Tibial nerve (tissue), 4 donors: ENCODE measurements around the gene BTC. TPM values are rescaled to one million over a fixed set of nuclear protein-coding genes. Genes with fewer than 3 reads are reported as not detected.
"Not testable (repeated sequence)": the region's sequence is repeated elsewhere in the genome, so short reads cannot be mapped to it uniquely, and the experiment has no call there.

Source experiments
- DNase-seq, 2 donors: peaks; one replicate each; pipeline ENCODE4 v3.0.0-alpha.2; 2019; ENCODE audit warnings: low spot score in 2 of 2
- H3K27ac ChIP-seq, 4 donors: fragments of 200-600 bp; sonication (generic) in 3 of 4; one replicate each; pipeline ENCODE4 v1.5.1; 2017 to 2019; ENCODE audit warnings: mild to moderate bottlenecking in 1 of 4
- H3K27me3 ChIP-seq, 2 donors: fragments of 200-600 bp; sonication (generic) in 1 of 2; one replicate each; pipeline versions ENCODE4 v1.5.1 to v1.6.0; 2017 to 2019
- H3K36me3 ChIP-seq, 3 donors: fragments of 200-600 bp; sonication (generic); one replicate each; pipeline ENCODE4 v1.5.1; 2018 to 2019
- H3K4me1 ChIP-seq, 4 donors: fragments of 200-600 bp; sonication (generic) in 3 of 4; one replicate each; pipeline ENCODE4 v1.5.1; 2017 to 2019
- H3K4me3 ChIP-seq, 4 donors: fragments of 200-600 bp; sonication (generic) in 3 of 4; one replicate each; pipeline ENCODE4 v1.5.1; 2017 to 2019; ENCODE audit warnings: mild to moderate bottlenecking in 1 of 4, moderate library complexity in 1 of 4
- H3K9me3 ChIP-seq, 4 donors: fragments of 200-600 bp; sonication (generic) in 3 of 4; one replicate each; pipeline ENCODE4 v1.5.1; 2017 to 2019
- EP300 ChIP-seq, 2 donors: sonication (generic); formaldehyde crosslinking; IDR thresholded peaks; one replicate each; pipeline ENCODE4 v1.6.1; 2017; ENCODE audit warnings: antibody characterized with exemption in 2 of 2, mild to moderate bottlenecking in 1 of 2
- POLR2A ChIP-seq, 2 donors: fragments of 450-650 bp; IDR thresholded peaks; one replicate each; pipeline ENCODE4 v1.6.1; 2017; ENCODE audit warnings: antibody characterized with exemption in 2 of 2, mild to moderate bottlenecking in 2 of 2, moderate library complexity in 2 of 2
- WGBS, 2 donors: methylation state at CpG; one replicate each; pipeline ENCODE4 v1.1.5; 2018; 5-methylcytosine and 5-hydroxymethylcytosine counted together
- total RNA-seq, 4 donors: library from RNA; depleted of rRNA; stranded (reverse); fragments of >200 nt; gene quantifications; one replicate each; pipeline ENCODE4 v1.1.0, GENCODE V29; 2016
- TF ChIP-seq, protein P1 (sequence below), 5 experiments: fragments of 200-600 bp in 3 of 5; fragments of 450-650 bp in 2 of 5; sonication (generic) in 3 of 5; IDR thresholded peaks; one replicate each; pipeline ENCODE4 v1.5.1; 2016 to 2019; ENCODE audit warnings: antibody characterized with exemption in 5 of 5, mild to moderate bottlenecking in 3 of 5, moderate library complexity in 2 of 5

The BTC gene
- total RNA-seq, 4 donors from 2014 or later: 0.30 to 1.7 (median 0.90) TPM

DNA sequence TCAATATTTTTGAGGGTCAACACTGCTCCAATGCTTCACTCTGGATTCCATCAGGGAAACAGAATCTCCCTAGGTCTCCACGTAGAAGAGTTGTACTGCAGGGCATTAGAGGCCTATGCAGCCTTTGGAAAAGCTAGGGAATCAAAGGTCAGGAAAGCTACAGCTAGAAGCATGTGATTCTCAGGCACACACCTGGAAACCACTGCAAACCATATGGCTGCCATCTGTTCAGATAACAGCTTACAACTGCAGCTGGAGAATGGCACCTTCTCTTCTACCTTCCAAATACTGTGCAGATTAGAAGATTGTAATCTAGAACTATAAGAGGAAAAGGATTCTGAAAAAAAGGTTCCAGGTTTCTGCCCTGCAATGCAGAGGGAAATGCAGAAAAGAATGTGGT, 60.6 kb downstream of the BTC start:
- 50 to 81% methylated on average over 1 of the region's 1 CpG for WGBS, 2 donors
- DNase-seq: no peak
- Histone ChIP-seq H3K4me1 (no peaks in the 10 kb centered on the region), H3K27me3 (no peaks in the 10 kb centered on the region), H3K9me3 (no peaks in the 10 kb centered on the region), H3K27ac (no peak overlapping the region), H3K4me3 (no peak overlapping the region), H3K36me3 (no peaks in the 10 kb centered on the region)
- TF ChIP-seq, protein P1, sequence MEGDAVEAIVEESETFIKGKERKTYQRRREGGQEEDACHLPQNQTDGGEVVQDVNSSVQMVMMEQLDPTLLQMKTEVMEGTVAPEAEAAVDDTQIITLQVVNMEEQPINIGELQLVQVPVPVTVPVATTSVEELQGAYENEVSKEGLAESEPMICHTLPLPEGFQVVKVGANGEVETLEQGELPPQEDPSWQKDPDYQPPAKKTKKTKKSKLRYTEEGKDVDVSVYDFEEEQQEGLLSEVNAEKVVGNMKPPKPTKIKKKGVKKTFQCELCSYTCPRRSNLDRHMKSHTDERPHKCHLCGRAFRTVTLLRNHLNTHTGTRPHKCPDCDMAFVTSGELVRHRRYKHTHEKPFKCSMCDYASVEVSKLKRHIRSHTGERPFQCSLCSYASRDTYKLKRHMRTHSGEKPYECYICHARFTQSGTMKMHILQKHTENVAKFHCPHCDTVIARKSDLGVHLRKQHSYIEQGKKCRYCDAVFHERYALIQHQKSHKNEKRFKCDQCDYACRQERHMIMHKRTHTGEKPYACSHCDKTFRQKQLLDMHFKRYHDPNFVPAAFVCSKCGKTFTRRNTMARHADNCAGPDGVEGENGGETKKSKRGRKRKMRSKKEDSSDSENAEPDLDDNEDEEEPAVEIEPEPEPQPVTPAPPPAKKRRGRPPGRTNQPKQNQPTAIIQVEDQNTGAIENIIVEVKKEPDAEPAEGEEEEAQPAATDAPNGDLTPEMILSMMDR (IDR thresholded peaks at IDR 0.05): no peak
- no peak for TF ChIP-seq POLR2A (IDR thresholded peaks at IDR 0.05)
- no peak for TF ChIP-seq EP300 (IDR thresholded peaks at IDR 0.05)

DNA sequence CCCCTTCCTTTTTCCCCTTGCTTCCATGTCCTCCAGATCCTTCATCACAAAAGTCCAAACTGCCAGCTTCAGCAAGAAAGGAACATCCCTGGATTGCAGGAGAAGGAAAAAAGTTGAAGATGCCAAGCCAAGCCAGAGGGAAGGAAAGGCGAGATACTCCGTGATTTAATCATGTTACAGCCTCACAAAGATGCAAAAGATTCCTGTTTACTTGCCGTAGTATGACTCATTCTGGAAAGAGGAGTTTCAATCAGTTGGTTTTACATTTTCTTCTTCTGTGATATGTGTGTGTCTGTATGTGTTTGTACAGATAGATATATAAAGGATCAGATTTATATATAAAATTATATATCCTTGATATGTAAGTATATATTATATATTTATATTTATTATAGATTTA, 69.3 kb downstream of the BTC start:
- no peaks in the 10 kb centered on the region for H3K36me3 ChIP-seq
- no peak for DNase-seq
- no peaks in the 10 kb centered on the region for H3K4me1 ChIP-seq
- no peak overlapping the region for H3K27ac ChIP-seq
- TF ChIP-seq POLR2A (IDR thresholded peaks at IDR 0.05) (no peak), EP300 (IDR thresholded peaks at IDR 0.05) (no peak)
- TF ChIP-seq, protein P1 (IDR thresholded peaks at IDR 0.05): no peak
- no peaks in the 10 kb centered on the region for H3K9me3 ChIP-seq
- 79 to 83% methylated on average over 3 of the region's 3 CpGs for WGBS, 2 donors
- H3K4me3 ChIP-seq: no peak overlapping the region
- no peaks in the 10 kb centered on the region for H3K27me3 ChIP-seq

DNA sequence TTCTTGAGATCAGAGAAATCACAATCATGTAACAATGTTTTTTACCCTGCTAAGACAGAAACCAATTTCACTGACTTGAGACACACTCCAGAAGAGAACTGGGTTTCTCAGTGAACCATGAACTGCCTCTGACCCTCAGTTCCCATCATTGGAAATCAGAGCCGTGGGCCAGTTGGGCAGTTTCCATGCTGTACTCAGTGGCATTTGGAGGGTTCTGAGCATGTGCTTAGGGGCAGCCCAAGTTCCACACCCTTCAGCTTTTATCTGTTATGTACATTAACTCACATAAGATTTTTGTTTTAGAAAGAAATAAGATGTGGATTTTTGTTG, 77.9 kb downstream of the BTC start:
- no peaks in the 10 kb centered on the region for H3K4me1 ChIP-seq
- DNase-seq: no peak
- no peak overlapping the region for H3K4me3 ChIP-seq
- H3K9me3 ChIP-seq: peaks cover 0 to 12% (median 0%) of the 10 kb centered on the region in 4 donors
- H3K27me3 ChIP-seq: no peaks in the 10 kb centered on the region
- no peaks in the 10 kb centered on the region for H3K36me3 ChIP-seq
- H3K27ac ChIP-seq: no peak overlapping the region
- no peak for TF ChIP-seq POLR2A (IDR thresholded peaks at IDR 0.05)
- TF ChIP-seq, protein P1 (IDR thresholded peaks at IDR 0.05): no peak
- TF ChIP-seq EP300 (IDR thresholded peaks at IDR 0.05): no peak
- WGBS, 2 donors: 4 to 24% methylated on average over 1 of the region's 1 CpG

DNA sequence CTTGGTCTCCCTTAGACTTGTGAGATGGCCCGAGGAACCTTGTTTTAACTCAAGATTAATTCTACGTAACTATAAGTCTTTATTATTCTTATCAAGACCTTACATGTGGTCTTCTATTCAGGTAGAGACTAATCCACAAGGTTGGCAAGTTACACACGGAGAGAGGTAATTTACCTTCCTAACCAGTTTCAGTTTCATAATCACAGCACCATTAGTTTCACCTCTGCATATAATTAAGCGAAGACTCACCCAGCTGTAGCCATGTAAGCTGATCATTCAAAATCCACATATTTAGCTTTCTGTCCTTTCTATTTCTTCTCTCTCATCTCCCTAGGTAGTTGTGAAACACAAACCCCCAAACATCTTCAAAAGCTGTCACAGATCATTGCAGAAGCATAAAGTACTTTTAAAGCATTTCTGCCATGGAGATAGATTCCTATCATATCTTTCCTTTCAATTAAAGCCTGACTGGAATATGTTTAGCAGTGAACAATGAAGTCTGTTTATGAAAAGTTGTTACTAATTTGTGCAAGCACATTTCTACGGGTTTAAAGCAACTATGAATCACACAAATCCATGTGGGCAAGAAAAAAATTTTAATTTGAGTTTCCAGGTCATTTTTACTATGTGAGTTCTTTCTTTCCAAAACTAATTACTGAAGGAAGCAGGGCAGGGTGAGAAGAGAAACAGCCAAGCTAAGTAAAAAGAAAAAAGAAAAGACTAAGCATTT, 78.5 kb downstream of the BTC start:
- H3K27ac ChIP-seq: no peak overlapping the region

DNA sequence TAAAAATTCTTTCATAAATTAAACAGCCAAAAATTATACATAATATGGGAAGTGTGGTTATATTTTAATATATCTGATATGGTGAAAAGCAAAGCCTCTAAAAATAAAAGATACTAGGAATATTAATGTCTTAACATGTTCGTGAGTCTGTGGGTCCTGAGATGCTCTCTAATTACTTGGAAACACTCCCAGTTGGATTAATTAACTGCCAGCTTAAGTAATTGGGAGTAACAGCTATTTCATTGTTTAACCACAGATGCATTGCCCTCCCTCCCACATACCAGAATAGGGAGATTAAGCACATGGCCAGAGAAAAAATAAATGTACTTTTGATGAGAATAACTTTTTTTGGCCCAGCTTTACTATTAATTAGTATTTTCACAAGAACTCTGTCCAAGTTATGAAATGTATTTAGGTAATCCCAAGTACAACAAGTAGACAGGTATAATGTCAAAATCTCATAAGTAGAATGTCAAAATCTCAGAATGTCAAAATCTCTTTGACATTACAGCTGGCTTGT, 79.7 kb downstream of the BTC start:
- Histone ChIP-seq H3K9me3 (peaks cover 0 to 12% (median 0%) of the 10 kb centered on the region in 4 donors), H3K27ac (no peak overlapping the region), H3K27me3 (no peaks in the 10 kb centered on the region), H3K4me3 (no peak overlapping the region), H3K4me1 (no peaks in the 10 kb centered on the region), H3K36me3 (no peaks in the 10 kb centered on the region)
- WGBS, 2 donors: 37 to 42% methylated on average over 1 of the region's 1 CpG
- no peak for TF ChIP-seq POLR2A (IDR thresholded peaks at IDR 0.05)
- no peak for TF ChIP-seq EP300 (IDR thresholded peaks at IDR 0.05)
- TF ChIP-seq, protein P1 (IDR thresholded peaks at IDR 0.05): no peak
- DNase-seq: no peak

More for the DNA sequence above, 78.5 kb downstream of the BTC start:
- H3K9me3 ChIP-seq: peaks cover 0 to 12% (median 0%) of the 10 kb centered on the region in 4 donors
- no peaks in the 10 kb centered on the region for H3K27me3 ChIP-seq
- 49 to 64% methylated on average over 5 of the region's 5 CpGs for WGBS, 2 donors
- H3K4me1 ChIP-seq: no peaks in the 10 kb centered on the region
- no peaks in the 10 kb centered on the region for H3K36me3 ChIP-seq
- no peak for DNase-seq
- TF ChIP-seq, protein P1 (IDR thresholded peaks at IDR 0.05): no peak
- no peak for TF ChIP-seq EP300 (IDR thresholded peaks at IDR 0.05)
- TF ChIP-seq POLR2A (IDR thresholded peaks at IDR 0.05): no peak
- no peak overlapping the region for H3K4me3 ChIP-seq

DNA sequence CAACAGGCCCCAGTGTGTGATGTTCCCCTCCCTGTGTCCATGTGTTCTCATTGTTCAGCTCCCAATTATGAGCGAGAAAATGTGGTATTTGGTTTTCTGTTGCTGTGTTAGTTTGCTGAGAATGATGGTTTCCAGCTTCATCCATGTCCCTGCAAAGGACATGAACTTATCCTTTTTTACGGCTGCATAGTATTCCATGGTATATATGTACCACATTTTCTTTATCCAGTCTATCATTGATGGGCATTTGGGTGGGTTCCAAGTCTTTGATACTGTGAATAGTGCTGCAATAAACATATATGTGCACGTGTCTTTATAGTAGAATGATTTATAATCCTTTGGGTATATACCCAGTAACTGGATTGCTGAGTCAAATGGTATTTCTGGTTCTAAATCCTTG, 86.2 kb downstream of the BTC start:
- H3K4me3 ChIP-seq: not testable (repeated sequence)

More for the DNA sequence above, 86.2 kb downstream of the BTC start:
- 80 to 81% methylated on average over 3 of the region's 3 CpGs for WGBS, 2 donors
- H3K4me1 ChIP-seq, H3K36me3 ChIP-seq, H3K27ac ChIP-seq, DNase-seq, H3K27me3 ChIP-seq: not testable (repeated sequence)
- peaks cover 0 to 15% (median 0%) of the 10 kb centered on the region in 4 donors for H3K9me3 ChIP-seq
